Activated CD4-positive, alpha-beta T cell treated with anti-CD3 and anti-CD28 coated beads, Interleukin-2, Interleukin-4, amounts not matched to agents 100 ng/mL and 50 ng/mL, durations not matched to agents 16 hours and 8 hours (primary cell): ENCODE data around the gene ARIH1.

Source experiments
- DNase-seq: peaks from one replicate; pipeline ENCODE4 v3.0.0-alpha.2; 2020; ENCODE audit warnings: low spot score

ARIH1 gene

DNA sequence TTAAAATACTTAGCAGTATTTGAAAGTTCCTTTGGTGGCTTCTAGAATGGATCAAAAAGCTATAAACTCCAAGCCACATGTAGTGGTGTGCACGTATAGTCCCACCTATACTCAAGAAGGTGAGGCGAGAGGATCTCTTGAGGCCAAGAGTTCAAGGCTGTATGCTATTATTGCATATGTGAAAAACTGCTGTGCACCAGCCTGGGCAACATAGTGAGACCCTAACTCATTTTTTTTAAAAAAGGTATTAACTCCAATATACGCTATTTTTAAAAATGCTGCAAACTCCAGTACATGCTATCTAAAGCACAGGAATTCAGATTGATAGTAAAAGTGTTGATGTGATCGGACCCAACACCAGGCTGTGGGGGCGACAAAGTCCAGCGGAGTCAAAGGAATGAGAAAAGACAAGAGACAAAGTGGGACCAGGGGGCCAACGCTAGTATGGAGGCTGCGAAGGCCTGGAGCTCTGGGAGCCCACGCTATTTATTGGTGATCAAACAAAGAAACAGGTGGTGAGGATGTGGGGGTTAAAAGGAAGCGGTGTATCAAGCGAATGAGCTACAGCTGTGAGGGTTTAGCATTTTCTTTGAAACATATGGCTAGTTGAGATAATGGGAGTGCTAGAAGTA is 66.6 kb downstream of the ARIH1 start:
- DNase-seq, result no peak

DNA sequence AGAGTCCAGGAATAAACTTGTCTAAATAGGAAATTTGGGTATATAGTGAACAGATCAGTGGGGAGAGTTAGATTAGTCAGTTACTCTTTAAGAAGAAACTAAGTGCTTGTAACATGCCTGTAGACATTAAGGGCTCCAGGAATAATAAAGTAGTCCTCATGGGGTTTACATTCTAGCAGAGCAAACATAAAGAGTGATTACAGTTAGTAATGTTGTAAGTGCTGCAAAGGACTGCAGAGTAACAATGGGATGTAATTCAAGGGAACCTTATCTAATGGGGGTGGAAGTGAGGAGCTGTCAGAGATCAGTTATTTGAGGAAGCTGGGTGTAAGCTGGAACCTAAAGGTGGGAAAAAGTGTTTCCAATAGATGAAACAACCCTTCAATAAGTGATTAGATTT is 67.5 kb downstream of the ARIH1 start:
- DNase-seq, result no peak

DNA sequence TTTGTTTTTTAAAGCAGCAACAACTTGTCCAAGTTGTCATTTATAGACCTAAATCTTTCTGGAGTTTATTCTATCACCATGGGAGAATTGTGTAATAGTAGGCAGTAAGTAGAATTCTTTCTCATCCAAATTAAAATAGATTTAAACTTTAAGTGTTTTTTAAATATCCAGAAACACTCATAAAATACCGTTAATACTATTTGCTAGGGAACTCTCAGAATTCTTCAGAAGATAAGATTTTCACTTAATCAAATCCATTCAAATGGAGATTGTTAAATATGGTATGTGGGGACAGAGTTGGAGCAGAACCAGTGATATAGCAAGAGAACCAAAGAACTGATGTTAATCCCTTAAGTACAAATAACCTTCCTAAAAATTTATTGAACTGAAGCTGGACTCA is 71.0 kb downstream of the ARIH1 start:
- DNase-seq, result no peak

DNA sequence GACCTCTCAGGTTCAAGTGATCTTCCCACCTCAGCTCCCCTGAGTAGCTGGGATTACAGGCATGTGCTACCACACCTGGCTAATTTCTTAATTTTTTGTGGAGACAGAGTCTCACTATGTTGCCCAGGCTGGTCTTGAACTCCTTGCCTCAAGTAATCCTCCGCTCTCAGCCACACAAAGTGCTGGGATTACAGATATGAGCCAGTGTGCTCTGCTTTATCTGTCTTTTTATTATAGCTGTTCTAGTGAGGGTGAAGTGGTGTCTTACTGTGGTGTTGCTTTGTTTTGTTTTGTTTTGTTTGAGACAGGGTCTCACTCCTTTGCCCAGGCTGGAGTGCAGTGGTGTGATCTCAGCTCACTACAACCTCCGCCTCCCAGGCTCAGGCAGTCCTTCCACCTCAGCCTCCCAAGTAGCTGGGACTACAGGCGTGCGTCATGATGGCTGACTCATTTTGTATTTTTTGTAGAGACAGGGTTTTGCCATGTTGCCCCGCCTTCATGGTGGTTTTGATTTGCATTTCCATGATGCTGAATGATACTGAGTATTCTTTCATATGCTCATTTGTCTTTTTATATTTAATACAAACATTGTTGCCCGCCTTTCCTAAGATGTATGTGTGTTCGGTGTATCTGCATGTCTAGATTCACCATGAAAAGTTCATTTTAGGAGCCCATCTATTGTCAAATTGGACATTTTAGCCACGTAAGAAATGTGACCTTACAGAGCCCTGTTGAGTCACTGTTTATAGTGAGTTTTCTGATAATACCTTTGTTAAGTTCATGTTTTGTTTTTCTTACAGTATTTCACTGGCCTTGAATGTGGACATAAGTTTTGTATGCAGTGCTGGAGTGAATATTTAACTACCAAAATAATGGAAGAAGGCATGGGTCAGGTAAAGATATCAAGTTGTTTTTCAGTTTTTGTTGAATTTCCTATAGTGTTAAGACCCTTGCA is 80.6 kb downstream of the ARIH1 start:
- DNase-seq, result peak; percentile 63

DNA sequence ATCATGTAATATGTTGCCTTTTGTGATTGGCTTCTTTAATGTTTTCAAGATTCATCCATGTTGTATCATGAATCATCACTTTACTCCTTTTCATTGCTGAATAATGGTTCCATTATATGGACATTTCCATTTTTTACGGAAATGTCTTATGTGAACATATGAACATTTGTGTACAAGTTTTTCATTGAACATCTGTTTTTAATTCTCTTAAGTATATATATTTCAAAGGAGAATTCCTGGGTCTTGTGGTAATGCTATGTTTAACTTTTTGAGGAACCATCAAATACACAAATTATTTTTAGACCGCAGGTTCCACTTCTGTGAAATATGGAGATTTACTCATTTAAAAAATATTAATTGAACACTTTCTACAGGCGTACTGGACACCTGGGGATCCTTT is 85.7 kb downstream of the ARIH1 start:
- DNase-seq, result no peak

DNA sequence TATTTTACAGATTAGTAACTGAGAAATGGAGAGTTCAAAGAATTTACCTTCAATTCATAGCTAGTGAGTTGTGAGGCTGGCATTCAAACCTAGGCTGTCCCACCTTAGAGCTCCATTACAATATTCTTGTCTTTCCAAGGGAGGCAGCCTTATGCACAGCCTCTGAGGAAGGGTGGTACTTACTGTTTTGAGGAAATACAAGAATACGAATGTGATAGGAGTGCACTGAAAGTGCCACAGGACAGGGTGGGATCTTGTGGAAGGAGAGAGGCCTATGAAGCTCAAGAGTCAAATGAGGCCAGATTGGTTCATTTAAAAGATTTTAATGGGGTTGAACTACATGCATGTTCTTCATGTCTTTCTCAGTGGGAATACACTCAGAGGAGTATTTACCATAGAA is 86.3 kb downstream of the ARIH1 start:
- DNase-seq, result no peak

DNA sequence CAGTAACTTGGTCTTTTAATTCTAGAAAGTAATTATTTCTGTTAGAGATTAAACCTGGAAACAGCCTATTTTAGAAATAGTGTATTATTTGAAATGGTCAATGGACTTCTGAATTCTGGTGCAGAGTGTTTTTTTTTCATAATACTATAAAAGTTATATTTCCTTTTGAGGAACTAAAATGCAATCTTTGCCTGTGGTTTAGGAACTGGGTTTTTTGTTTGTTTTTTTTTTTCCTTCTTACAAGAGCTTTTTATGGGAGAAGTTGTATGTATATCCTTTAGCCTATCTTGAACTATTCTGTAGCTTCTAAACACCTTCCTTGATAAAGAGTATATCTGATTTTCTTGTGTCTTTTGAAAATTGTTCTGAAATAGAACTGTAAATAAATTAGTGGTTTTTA is 88.3 kb downstream of the ARIH1 start:
- DNase-seq, result no peak

DNA sequence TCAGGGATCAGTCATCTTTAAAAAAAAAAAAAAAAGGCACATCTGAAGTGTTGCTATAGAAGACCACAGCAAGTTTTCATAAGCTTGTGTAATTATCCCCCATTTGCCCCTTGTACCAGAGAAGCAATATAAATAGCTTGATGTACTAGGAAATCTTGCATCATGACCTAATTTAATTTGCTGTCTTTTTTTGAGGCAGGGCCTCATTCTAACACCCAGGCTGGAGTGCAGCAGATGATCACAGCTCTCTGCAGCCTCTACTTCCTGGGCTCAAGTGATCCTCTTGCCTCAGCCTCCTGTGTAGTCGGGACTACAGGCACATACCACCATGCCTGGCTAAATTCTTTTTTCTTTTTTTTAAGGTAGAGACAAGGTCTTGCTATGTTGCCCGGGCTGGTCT is 88.7 kb downstream of the ARIH1 start:
- no peak for DNase-seq

DNA sequence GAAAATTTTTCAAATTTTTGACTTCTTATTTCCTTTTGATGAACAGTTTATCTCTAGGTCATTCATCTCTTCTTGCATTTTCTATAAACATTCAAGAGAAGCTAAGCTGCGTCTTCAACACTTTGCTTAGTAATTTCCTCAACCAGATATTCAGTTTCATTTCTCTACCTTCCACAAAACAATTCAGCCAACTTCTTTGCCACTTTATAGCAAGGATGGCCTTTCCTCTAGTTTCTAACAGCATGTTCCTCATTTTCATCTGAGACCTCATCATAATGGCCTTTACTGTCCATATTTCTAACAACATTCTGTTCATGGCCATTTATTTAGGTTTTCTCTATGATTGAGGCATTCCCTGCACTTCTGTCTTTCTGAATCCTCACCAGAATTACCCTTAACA is 90.0 kb downstream of the ARIH1 start:
- DNase-seq, result no peak

DNA sequence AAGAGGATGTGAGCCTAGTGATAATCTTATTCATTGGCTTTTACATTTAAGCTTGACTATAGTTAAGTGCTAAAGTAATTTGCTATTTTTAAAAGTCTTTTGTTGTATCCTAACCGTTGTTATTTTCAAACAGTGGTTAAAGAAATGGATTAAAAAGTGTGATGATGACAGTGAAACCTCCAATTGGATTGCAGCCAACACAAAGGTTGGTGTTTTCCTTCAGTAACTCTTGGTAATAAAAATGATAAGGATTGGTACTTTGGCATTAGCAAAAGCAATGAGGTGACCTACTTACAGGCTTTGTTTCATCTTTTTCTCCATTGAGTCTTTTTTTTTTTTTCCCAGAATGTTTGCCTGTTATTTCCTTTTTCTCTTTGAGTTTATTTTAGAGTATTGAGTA is 92.8 kb downstream of the ARIH1 start:
- no peak for DNase-seq

DNA sequence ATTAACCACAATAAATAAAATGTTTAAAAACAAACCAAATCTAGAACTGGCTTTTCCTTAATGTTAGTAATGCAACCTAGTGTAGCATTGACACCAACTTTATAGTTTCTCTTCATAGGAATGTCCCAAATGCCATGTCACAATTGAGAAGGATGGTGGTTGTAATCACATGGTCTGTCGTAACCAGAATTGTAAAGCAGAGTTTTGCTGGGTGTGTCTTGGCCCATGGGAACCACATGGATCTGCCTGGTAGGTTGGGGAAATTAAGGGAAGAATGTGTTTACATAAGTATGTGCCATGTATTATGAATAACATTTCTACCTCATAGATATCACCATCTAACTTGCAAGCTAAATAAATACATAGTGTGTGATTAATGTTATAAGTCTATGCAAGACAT is 95.9 kb downstream of the ARIH1 start:
- no peak for DNase-seq

DNA sequence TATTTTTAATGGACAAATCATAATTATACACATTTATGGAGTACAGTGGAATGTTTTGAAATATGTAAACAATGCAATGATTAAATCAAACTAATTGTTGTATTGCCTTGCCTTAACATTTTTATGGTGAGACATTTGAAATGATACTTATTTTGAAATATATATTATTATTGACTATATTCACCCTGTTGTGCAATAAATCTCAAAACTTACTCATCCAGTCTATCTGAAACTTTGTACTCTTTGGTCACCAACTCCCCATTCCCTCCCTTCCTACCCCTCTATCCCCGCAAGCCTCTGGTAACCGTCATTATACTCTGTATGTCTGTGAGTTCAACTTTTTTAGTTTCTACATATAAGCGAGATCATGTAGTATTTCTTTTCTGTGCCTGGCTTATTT is 105.7 kb downstream of the ARIH1 start:
- DNase-seq, result no peak

DNA sequence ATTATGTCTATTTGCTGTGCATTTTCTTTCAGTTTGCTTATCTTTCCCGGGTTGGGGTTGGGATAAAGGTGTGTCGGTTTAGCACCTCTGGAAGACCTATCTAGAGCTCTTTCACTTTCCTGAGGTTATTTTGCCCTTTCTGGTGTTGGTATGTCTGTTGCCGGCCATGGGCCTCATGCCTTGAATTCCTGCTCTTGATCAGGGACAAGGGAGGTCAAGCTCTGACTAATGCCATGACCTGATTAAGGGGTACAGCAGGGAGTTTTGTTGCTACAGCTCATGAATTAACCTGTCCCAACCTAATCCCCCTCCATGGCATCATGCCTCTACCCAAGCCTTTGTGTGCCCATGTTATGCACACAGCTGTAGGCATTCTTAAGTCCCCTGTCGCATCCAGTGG is 109.9 kb downstream of the ARIH1 start:
- DNase-seq, result no peak

DNA sequence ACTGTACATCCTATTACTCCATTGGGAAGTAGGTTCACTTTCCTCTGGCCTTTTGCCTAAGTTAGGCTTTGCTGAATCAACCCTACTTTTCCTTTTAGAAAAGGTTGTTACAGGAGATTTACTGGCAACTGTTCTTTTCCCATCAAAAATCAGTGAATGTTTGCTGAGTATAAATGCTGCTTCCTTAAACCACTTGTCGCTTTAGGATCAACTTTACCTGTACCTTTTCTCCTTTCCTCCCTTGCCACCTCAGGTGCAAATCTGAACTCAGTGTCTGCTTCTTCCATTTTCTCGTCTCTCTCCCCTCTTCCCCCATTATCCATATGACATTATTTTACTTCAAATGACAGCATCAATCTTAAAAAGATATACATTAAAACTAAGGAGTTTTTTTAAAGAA is 110.9 kb downstream of the ARIH1 start:
- no peak for DNase-seq

DNA sequence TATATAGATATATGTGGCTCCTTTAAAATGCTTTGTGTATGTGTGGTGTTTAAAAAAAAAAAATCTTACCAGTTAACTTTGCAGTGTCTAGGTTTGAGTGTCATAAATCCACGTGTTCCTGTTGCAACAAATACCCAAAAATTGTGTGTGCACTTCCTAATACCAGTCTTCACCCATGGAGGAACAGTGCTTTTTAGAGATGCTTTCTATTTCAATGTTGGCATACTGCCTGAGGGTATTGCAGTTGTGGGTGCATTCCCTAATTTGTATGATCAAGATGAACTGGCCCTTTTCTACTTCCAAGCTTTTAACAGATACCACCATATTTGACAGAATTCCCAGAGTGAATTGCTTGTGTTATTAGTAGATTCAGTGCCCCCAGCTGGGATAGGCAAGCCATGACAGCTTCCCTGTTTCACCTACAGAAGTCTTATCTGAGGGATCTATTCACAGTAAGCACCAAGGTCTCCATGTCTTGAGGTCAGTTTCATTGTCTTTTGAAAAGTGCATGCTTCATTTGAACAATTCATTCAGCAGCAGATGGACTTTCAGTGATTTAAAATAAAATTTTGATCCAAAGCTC is 111.4 kb downstream of the ARIH1 start:
- DNase-seq, result no peak

DNA sequence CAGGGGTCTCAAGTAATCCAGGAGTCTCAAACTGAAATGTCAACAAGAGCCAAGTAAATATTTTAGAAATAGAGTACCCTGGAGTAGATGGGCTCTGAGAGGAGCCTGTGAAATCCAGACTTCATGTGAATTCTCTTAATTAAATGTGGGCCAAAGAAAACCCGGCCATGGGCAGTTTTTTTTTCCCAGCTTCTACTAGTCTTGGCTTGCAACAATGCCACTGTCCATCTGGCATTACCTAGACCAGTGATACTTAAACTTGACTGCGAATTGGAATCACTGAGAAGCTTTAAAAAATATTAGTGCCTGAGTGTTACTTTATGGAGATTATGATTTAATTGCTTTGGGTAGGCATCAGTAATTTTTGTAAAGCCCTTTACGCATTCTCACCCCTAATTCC is 114.0 kb downstream of the ARIH1 start:
- DNase-seq, result no peak

DNA sequence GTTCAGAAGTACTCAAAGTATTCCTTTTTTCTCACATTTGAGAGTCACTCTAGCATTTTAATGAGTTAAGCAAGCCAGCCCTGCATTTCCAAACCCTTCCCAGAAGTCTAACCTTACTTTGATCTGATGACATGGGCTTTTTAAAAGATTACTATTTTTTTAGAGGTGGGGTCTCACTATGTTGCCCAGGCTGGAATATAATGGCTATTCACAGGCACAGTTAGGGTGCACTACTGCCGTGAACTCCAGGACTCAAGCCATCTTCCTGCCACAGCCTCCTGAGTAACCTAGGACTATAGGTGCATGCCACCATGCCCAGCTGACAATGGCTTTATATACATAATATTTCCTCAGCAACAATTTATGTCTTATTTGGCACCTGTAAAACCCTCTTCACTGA is 116.3 kb downstream of the ARIH1 start:
- no peak for DNase-seq

DNA sequence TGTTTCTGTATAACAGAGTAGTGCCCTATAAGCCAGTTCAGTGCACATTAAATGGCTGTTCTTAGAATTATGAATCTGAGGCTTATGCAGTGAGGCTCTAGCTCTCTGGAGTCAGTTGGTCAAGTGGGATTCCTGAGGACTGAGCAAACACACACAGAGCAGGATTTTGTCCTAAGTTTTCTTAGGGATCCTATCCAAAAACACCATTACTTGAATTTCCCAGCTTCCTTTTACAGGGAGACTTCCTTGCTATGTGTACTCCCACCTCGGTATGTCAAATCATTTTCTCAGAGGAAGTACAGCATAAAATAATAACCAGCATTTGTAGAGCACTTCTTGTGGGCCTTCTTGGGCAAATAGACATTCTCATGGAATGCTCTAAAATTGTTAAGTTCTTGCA is 117.2 kb downstream of the ARIH1 start:
- no peak for DNase-seq

DNA sequence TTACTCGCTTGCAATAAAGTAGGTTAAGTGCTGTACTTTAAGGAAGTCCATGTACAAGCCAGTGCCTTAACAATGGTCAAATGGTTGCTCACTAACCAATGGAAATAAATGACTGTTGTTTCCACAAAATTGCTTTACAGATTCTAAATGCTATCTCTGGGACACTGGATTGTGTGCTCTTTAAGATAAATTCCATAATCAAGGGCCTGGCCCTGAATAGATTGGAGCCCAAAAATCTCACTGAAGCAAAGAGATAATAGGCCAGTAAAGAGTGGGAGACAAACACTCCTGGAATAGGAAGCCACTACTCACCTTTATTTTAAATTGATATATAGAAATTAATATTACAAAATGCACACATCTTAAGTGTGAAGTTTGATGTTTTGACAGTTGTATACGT is 118.0 kb downstream of the ARIH1 start:
- DNase-seq, result no peak

DNA sequence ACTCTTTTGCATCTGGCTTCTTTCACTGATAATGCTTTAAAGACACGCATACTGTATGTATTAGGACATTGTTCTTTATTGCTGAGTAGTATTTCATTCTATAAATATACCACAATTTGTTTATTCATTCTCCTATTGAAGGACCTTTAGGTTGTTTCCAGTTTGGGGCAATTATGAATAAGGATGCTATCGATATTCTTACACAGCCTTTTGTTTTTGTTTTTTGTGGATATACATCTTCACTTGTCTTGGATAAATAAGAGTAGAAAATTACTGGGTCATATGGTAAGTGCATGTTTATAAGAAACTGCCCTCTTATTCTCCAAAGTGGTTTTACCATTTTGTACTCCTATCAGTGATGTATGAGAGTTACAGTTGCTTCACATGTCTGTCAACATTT is 118.5 kb downstream of the ARIH1 start:
- DNase-seq, result no peak

DNA sequence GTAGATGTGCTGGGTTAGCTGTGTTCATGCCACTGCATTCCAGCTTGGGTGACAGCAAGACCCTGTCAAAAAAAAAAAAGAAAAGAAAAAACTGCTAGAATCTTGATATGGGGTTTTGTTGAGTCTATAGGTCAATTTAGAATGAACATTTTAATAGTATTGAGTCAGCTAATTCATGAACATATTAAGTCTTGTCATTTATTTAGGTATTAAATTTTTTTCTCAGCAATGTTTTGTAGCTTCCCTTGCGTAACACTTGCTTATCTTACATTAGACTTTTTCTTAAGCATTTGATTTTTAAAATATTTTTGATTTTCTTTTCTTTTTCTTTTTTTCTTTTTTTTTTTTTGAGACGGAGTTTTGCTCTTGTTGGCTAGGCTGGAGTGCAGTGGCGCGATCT is 119.7 kb downstream of the ARIH1 start:
- DNase-seq, result no peak

DNA sequence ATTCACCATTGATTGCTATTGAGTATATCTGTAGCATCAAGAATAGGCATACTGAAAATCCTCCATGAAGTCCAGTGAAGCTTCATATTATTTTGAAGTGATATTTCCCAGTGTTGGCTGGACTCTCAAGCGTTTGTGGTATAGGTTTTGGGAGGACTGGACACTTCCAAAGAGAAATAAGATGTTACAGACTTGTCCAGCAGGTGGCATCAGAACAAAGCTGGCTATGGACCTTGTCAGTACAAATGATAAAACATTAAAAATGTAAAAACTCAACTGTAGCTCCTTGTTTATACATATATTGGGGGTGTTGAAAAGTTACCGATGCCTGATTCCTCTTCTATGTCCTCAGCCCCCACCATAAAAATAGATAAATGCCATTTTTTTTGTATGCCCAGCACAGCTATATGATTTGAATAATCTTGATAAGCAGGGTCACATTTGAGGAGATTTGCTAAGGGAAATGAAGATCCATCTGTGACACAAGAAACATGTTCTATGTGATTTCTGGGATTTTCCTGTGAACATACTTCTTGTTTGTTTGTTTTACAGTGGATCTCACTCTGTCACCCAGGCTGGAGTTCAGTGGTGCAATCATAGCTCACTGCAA is 125.8 kb downstream of the ARIH1 start:
- DNase-seq, result peak; percentile 47

DNA sequence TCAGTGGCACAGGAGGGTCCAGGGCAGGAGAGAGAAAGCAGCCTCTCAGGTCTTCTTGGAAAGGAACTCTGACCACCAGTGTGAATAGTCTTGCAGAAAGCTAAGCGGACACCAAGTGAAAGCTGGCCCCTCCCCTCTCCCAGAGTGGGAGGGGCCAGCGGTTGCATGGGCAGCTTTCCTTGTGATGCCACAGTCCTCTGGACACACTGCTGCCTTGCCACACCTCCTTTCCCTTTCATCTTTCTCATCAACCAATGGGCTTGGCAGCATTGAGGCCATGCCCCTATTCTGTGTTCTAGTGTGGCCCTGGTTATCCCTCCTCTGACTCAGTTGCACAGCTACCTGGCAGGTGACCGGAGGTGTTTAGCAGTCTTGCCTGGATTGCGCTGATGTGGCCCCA is 130.7 kb downstream of the ARIH1 start:
- no peak for DNase-seq
